ENCODE results near the gene PTPRM. TPM values are rescaled to one million over a fixed set of nuclear protein-coding genes. Genes with fewer than 3 reads are reported as not detected.

The PTPRM gene
- total and polyA plus RNA-seq, 2 of the 8 experiments (the other 6 are each of a cell fraction or from before 2014, with no cell fraction given), result 4.1 to 7.0 TPM

GRCh38 chr18:8151181-8151580 is 584.1 kb downstream of the PTPRM start (continued):
- TF ChIP-seq KDM1A (IDR thresholded peaks at IDR 0.05; ENCODE audit: borderline replicate concordance, low read length), result no peak
- no peak for TF ChIP-seq E2F6 (IDR thresholded peaks at IDR 0.05)
